NCI-H460 (cell line): Measurements from ENCODE around the gene CITED1. TPM values are rescaled to one million over a fixed set of nuclear protein-coding genes. Genes with fewer than 3 reads are reported as not detected.

ENCODE experiments used
- DNase-seq: peaks from one replicate; pipeline ENCODE4 v3.0.0-alpha.2; 2016; ENCODE audit warnings: low read depth; ENCODE audit errors: extremely low read depth
- small RNA-seq, 2 experiments: library from RNA; depleted of rRNA; stranded (forward); fragments of <200 nt; gene quantifications; one replicate each; pipeline ENCODE3, GENCODE V24; 2014
- total RNA-seq: library from RNA; depleted of rRNA; stranded (reverse); fragments of >200 nt; shearing (Covaris generic); gene quantifications from 2 replicates; pipeline ENCODE4 v1.2.3, GENCODE V29; 2014; rRNA removed

CITED1 gene
- total RNA-seq, 1 experiment from 2014 or later, result not detected

- no peak for DNase-seq
Measured at GRCh38 chrX:72271812-72272211, 33.9 kb downstream of the CITED1 start.

DNA sequence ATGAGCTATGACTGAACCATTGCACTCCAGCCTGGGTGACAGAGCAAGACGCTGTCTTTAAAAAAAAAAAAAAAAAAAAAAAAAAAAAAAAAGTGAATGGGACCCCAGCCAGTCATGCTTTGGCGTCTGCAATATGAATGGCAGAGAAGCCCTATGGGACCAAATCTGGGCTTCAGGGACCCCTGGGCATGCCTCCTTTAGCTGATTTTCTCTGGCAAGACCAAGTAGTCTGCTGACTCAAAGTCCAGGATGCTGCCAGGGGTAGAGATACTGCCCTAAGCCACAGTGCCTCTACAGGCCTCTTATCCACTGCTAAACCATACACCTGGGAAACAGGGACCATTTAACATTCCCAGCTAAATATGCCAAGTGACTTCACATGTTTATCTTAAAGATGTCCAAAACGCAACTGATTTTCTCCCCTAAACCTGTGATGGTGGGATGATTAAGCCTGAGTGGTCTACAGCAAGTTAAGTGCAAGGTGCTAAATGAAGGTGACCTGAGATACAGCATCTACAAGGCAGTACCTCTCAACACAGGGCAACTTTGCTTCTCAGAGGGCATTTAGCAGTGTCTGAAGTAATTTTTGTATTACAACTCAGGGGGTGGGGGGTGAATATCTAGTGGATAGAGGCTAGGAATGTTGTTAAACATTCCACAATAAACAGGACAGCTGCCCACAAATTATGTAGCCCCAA, 34.5 kb downstream of the CITED1 start:
- DNase-seq, result no peak

DNA sequence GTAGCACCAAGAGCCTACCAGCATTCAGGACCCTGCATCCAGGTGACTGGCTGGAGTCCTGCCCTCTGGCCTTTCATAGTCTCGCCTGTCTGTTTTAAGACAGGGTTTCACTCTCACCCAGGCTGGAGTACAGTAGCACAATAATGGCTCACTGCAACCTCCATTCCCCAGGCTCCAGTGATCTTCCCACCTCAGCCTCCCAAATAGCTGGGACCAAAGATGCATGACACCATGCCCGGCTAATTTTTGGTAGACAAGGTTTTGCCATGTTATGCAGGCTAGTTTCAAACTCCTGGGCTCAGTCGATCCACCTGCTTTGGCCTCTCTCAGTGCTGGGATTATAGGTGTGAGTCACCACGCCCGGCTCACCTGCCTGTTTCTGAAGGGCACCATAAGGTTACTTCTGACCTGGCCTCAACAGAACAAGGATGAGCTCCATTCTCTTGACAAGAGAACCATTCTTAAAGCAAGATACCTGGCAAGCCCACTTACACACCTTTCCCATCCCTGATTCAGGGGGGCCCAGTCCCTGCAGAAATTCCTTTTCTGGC, 35.3 kb downstream of the CITED1 start:
- no peak for DNase-seq

DNA sequence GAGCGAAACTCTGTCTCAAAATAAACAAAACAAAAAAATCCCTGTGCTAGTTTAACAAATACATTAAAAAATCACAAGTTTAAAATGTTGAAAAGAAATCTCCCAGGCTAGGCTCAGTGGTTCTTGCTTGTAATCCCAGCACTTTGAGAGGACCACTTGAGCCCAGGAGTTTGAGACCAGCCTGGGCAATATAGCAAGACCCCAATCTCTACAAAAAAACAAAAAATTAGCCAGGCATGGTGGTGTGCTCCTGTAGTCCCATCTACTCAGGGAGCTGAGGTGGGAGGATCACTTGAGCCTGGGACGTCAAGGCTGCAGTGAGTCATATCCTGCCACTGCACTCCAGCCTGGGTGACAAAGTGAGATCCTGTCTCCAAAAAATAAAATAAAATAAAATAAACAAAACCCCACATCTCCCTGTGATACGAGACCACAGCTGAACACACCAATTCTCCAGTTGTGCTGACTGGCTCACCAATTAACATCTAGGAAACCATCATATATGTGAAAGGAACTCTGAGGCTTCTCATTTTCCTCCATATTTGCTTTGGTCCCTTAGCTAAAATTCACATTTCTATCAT, 36.0 kb downstream of the CITED1 start:
- no peak for DNase-seq

DNA sequence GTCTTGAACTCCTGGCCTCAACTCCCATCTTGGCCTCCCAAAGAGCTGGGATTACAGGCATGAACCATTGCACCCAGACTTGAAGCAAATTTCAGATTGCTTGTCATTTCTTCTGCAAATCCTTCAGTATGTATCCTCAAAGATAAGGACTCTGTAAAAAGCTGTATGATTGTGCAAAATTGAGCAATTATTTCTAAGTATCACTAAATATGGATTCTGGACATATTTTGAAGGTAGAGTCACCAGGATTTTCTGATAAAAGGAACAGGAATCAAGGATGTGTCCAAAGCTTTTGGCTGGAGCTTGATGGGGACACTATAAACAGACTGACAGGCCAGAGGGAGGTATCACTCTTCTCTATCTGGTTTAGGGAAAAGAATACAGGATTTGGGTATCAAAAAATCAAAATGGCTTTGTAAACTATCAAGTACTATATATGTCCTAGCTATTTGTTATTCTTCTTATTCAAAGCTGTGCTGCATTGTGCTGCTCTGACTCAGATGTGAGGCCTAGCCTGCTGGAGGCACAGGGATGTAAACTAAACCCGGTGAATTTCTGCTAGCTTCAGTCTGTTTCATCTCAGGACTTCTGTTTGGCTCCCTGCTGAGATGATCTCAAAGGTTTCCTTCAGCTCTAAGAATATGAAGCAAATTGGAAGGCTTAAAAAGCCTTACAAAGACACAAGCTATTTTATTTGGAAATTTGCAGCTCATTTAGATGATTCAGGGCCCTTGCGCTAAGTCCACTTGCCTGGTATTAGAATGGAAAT, 36.9 kb downstream of the CITED1 start:
- DNase-seq, result no peak

DNA sequence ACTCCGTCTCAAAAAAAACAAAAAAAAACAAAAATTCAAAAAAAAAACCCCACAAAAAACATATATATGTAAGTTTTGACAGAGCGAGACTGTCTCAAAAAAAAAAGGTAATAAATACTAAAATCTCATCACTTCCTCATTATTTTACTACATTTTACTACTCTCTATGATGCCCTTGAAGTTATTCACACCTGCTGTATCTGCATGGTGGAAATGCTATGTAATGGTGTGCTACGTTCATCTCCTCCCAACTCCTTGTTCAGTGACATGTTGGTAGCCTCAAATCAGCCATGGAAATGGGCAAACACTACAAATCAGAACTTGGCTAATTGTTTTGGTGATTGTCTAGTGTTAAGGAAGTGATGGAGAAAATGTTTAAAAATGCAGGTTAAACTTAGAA, 40.5 kb downstream of the CITED1 start:
- no peak for DNase-seq

- no peak for DNase-seq
Measured at GRCh38 chrX:72262077-72262476, 43.6 kb downstream of the CITED1 start.

DNA sequence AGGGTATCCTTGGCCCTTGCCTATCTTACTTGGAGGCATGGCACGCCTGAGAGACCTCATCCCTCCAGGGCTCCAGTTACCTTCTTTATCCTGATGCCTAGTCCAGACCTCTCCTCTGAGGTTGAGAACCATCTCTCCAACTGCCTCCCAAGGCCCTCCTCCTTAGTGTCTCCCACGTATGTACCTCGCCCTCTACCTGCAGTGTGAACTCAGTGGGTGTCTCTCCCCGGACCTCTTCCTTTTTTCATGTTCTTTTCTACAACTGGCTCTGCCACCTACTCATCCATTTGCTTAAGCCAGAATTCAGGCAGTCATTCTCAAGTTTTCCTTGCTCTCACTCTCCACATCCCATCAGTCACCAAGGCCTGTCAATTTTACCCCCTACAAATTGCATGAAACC, 45.3 kb downstream of the CITED1 start:
- no peak for DNase-seq

- no peak for DNase-seq
Measured at GRCh38 chrX:72258174-72258573, 47.5 kb downstream of the CITED1 start.

DNA sequence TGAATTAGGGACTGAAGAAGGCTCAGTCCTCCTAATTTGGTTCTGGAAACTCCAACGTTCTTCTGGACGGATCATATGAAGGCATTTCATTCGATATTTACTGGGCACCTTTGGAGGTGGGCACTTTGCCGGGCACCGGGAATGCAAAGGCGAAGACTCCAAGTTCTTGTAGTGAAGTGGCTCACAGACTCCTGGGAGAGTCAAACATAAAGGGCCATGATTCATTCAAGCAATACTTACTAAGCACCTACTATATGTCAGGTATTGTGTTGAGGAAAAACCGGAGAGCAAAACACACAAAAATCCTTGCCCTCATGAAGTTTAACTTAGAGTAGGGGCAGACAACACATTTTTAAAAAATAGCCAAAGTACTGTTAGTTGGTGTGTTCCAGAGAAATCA, 49.9 kb downstream of the CITED1 start:
- no peak for DNase-seq

- no peak for DNase-seq
Measured at GRCh38 chrX:72255445-72255844, 50.3 kb downstream of the CITED1 start.

DNA sequence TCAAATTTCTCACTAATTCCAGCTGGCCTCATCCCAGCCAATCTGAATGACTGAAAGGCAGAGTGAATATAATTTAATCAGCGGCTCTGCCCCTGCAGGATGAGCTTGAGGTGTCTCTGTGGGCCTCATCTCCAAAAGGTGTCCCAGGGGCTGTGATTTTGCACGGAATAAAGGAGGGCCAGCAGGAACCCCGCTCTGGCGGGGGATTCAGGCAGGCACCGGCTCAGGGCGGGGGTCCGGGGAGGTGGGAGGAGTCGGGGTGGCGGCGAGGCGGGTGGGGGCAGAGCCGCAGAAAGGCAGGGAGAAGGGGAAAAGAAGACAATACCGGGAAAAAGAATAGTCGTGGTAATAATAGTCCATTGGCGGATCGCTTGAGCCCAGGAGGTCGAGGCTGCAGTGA, 50.9 kb downstream of the CITED1 start:
- no peak for DNase-seq

DNA sequence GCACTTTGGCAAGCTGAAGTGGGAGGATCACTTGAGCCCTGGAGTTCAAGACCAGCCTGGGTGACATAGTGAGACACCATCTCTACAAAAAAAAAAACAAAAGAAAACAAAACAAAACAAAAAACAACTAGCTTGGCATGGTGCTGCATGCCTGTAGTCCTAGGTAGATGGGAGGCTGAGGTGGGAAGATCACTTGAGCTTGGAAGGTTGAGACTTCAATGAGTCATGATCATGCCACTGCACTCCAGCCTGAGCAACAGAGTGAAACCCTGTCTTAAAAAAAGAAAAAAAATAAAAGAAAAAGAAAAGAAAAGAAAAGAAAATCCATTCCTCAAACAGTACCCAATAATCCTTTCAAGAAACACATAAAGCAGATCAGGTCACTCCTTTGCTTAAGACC, 52.0 kb downstream of the CITED1 start:
- DNase-seq, result no peak

Small RNA genes lying within 50 kb of the gene (small RNA-seq; reads per million reads assigned to genes)
- 0 reads per million in 2 experiments for gene RF00019

Other genes with a start within 250 kb of the CITED1 start
- 0.37 and 0.46 TPM in 2 replicates for gene RTL5, start 174.0 kb downstream of the CITED1 start, total RNA-seq
- gene PIN4, start 124.2 kb downstream of the CITED1 start, total RNA-seq, result 45.1 and 50.8 TPM in 2 replicates
- gene ERCC6L, start 66.9 kb downstream of the CITED1 start, total RNA-seq, result 6.7 and 7.1 TPM in 2 replicates
- gene RPS4X, start 28.7 kb downstream of the CITED1 start, total RNA-seq, result 2,499 and 2,674 TPM in 2 replicates